Raji (cell line): ENCODE results near the gene NLRP6.

Source experiments
- POLR2A ChIP-seq: IDR thresholded peaks from 2 replicates; pipeline ENCODE4 v1.6.1; 2011; ENCODE audit warnings: low read depth, low read length, control low read depth; ENCODE audit not compliant: insufficient read depth

NLRP6 gene

GRCh38 chr11:251550-251949, 26.7 kb upstream of the NLRP6 start:
- no peak for TF ChIP-seq POLR2A

GRCh38 chr11:252666-253065, 25.5 kb upstream of the NLRP6 start:
- TF ChIP-seq POLR2A = no peak

GRCh38 chr11:253160-253885, 24.9 kb upstream of the NLRP6 start:
- TF ChIP-seq POLR2A = no peak

GRCh38 chr11:253886-254270, 24.3 kb upstream of the NLRP6 start:
- no peak for TF ChIP-seq POLR2A

GRCh38 chr11:255176-255575, 23.0 kb upstream of the NLRP6 start:
- no peak for TF ChIP-seq POLR2A

GRCh38 chr11:255816-256215, 22.4 kb upstream of the NLRP6 start:
- no peak for TF ChIP-seq POLR2A

GRCh38 chr11:256952-257737, 21.1 kb upstream of the NLRP6 start:
- TF ChIP-seq POLR2A = no peak

- TF ChIP-seq POLR2A = no peak
Observed at GRCh38 chr11:257766-258493, 20.3 kb upstream of the NLRP6 start.

GRCh38 chr11:259413-259812, 18.8 kb upstream of the NLRP6 start:
- no peak for TF ChIP-seq POLR2A

- no peak for TF ChIP-seq POLR2A
Observed at GRCh38 chr11:261624-262023, 16.6 kb upstream of the NLRP6 start.

- TF ChIP-seq POLR2A = no peak
Observed at GRCh38 chr11:266676-267439, 11.3 kb upstream of the NLRP6 start.

- TF ChIP-seq POLR2A = peak; percentile 87
Observed at GRCh38 chr11:267491-267994, 10.7 kb upstream of the NLRP6 start.

- TF ChIP-seq POLR2A = peak; percentile 50; the same call in 1 of the 2 replicates
Observed at GRCh38 chr11:269146-269890, 8.9 kb upstream of the NLRP6 start.
